GM19193 (cell line): ENCODE data around the gene ALLC.

Experiments used
- POLR2A ChIP-seq: IDR thresholded peaks from 4 replicates; pipeline ENCODE4 v1.6.1; 2011; ENCODE audit not compliant: insufficient read depth, insufficient read length; ENCODE audit errors: extremely low read depth

The ALLC gene

GRCh38 chr2:3729055-3729448 lies 71.1 kb downstream of the ALLC start:
- no peak for TF ChIP-seq POLR2A

GRCh38 chr2:3729786-3730185 lies 71.8 kb downstream of the ALLC start:
- TF ChIP-seq POLR2A, result no peak

- TF ChIP-seq POLR2A, result no peak
Observed at GRCh38 chr2:3730646-3731045, 72.6 kb downstream of the ALLC start.

GRCh38 chr2:3731829-3732228 lies 73.8 kb downstream of the ALLC start:
- TF ChIP-seq POLR2A, result no peak

GRCh38 chr2:3736112-3736511 lies 78.1 kb downstream of the ALLC start:
- no peak for TF ChIP-seq POLR2A

GRCh38 chr2:3737128-3737527 lies 79.1 kb downstream of the ALLC start:
- no peak for TF ChIP-seq POLR2A

- no peak for TF ChIP-seq POLR2A
Observed at GRCh38 chr2:3738454-3738853, 80.5 kb downstream of the ALLC start.

- TF ChIP-seq POLR2A, result no peak
Observed at GRCh38 chr2:3739313-3739712, 81.3 kb downstream of the ALLC start.

GRCh38 chr2:3741396-3741795 lies 83.4 kb downstream of the ALLC start:
- no peak for TF ChIP-seq POLR2A

- TF ChIP-seq POLR2A, result no peak
Observed at GRCh38 chr2:3741867-3742602, 84.0 kb downstream of the ALLC start.

GRCh38 chr2:3742743-3743508 lies 84.9 kb downstream of the ALLC start:
- TF ChIP-seq POLR2A, result no peak

GRCh38 chr2:3743951-3744555 lies 86.1 kb downstream of the ALLC start:
- TF ChIP-seq POLR2A, result no peak

GRCh38 chr2:3745920-3746319 lies 87.9 kb downstream of the ALLC start:
- TF ChIP-seq POLR2A, result no peak

GRCh38 chr2:3747032-3747654 lies 89.1 kb downstream of the ALLC start:
- TF ChIP-seq POLR2A, result no peak

GRCh38 chr2:3747826-3748225 lies 89.8 kb downstream of the ALLC start:
- no peak for TF ChIP-seq POLR2A
